ENCODE data around the gene TMEM11. TPM values are rescaled to one million over a fixed set of nuclear protein-coding genes. Genes with fewer than 3 reads are reported as not detected.
"Not testable (repeated sequence)": the region's sequence is repeated elsewhere in the genome, so short reads cannot be mapped to it uniquely, and the experiment has no call there.

Gene TMEM11
- total RNA-seq, 1 donor from 2014 or later = 22.2 TPM

DNA sequence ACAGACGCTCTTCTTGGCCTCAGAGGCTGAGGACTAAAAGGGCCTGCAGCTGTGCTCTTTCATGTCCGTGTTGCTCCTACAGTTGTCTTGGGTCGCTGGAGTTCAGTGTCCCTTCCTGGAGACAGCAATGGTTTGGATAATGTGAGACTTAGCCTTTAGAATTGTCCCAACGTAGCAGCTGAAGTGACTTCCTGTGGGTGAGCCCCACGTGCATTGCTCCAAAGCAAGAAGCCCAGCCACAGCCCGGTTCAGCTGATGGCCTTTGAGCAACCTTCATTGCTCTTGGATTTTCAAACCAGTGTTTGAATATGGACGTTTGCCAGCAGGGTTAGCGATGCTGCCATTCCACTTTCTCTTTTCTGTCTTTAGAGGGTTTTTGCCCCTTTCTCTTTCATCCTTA lies 19.7 kb downstream of the TMEM11 start:
- Mint-ChIP-seq H3K27ac (peak overlapping the region; percentile 60), H3K4me1 (ENCODE audit: low read depth) (no peaks in the 10 kb centered on the region), H3K4me3 (ENCODE audit: low read depth) (no peak overlapping the region), H3K27me3 (no peaks in the 10 kb centered on the region), H3K36me3 (ENCODE audit: insufficient read depth) (peaks cover 21% of the 10 kb centered on the region), H3K9me3 (ENCODE audit: low read depth) (no peaks in the 10 kb centered on the region)
- no peak for TF ChIP-seq CTCF (IDR thresholded peaks at IDR 0.05; ENCODE audit: unreplicated experiment)
- no peak for DNase-seq (ENCODE audit: low spot score, unreplicated experiment)

GRCh38 chr17:21193031-21193430 lies 20.9 kb downstream of the TMEM11 start:
- H3K36me3 Mint-ChIP-seq (ENCODE audit: insufficient read depth) = peaks cover 18% of the 10 kb centered on the region
- H3K9me3 Mint-ChIP-seq (ENCODE audit: low read depth) = no peaks in the 10 kb centered on the region
- DNase-seq (ENCODE audit: low spot score, unreplicated experiment) = no peak
- TF ChIP-seq CTCF (IDR thresholded peaks at IDR 0.05; ENCODE audit: unreplicated experiment) = no peak
- no peaks in the 10 kb centered on the region for H3K4me1 Mint-ChIP-seq (ENCODE audit: low read depth)
- H3K4me3 Mint-ChIP-seq (ENCODE audit: low read depth) = no peak overlapping the region
- no peak overlapping the region for H3K27ac Mint-ChIP-seq
- H3K27me3 Mint-ChIP-seq = no peaks in the 10 kb centered on the region

GRCh38 chr17:21192414-21192813 lies 21.5 kb downstream of the TMEM11 start:
- peaks cover 15% of the 10 kb centered on the region for H3K36me3 Mint-ChIP-seq (ENCODE audit: insufficient read depth)
- H3K4me3 Mint-ChIP-seq (ENCODE audit: low read depth); DNase-seq (ENCODE audit: low spot score, unreplicated experiment); H3K4me1 Mint-ChIP-seq (ENCODE audit: low read depth); H3K27ac Mint-ChIP-seq; H3K9me3 Mint-ChIP-seq (ENCODE audit: low read depth); H3K27me3 Mint-ChIP-seq: not testable (repeated sequence)

- Mint-ChIP-seq H3K4me3 (ENCODE audit: low read depth) (no peak overlapping the region), H3K27me3 (no peaks in the 10 kb centered on the region), H3K36me3 (ENCODE audit: insufficient read depth) (peaks cover 10% of the 10 kb centered on the region), H3K4me1 (ENCODE audit: low read depth) (no peaks in the 10 kb centered on the region), H3K27ac (no peak overlapping the region), H3K9me3 (ENCODE audit: low read depth) (no peaks in the 10 kb centered on the region)
- TF ChIP-seq CTCF (IDR thresholded peaks at IDR 0.05; ENCODE audit: unreplicated experiment) = no peak
- DNase-seq (ENCODE audit: low spot score, unreplicated experiment) = no peak
Observed at GRCh38 chr17:21191698-21192097, 22.3 kb downstream of the TMEM11 start.

DNA sequence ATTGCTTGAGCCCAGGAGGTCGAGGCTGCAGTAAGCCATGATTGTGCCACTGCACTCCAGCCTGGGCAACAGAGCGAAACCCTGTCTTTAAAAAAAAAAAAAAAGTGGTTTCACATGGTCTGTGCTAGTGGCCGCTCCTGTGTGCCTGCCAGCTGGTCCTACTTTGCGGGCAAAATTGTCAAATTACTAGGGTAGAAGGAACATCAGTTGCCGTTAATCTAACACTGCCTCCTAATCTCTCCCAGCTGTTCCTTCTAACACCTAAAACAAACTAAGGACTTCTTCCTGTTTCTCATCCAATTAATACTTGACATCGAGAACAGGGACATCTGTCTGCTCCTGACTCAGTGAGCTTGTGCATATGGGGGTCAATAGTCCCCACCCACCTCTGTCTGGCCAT lies 23.9 kb downstream of the TMEM11 start:
- Mint-ChIP-seq H3K9me3 (ENCODE audit: low read depth) (no peaks in the 10 kb centered on the region), H3K27me3 (no peaks in the 10 kb centered on the region), H3K27ac (no peak overlapping the region), H3K4me3 (ENCODE audit: low read depth) (no peak overlapping the region), H3K36me3 (ENCODE audit: insufficient read depth) (peaks cover 13% of the 10 kb centered on the region), H3K4me1 (ENCODE audit: low read depth) (no peaks in the 10 kb centered on the region)
- DNase-seq (ENCODE audit: low spot score, unreplicated experiment) = no peak
- TF ChIP-seq CTCF (IDR thresholded peaks at IDR 0.05; ENCODE audit: unreplicated experiment) = no peak

DNA sequence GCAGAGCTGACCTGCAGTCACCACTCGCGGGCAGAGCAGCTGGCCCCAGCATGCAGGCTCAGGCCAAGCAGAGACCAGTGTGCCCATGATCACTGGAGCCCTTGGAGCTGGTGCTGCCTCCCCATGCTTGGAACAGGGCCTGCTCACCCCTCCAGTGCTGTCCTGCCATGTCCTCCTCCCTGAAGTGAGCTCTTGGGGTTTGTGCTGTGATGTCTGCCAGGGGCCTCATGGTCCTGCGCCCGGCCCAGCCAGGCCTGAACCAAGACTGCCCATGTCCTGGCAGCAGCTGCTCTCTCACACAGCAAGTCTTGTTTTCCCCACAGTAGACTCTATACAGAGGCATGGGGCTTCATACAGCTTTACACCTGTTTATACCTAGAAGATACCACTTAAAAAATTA lies 24.6 kb downstream of the TMEM11 start:
- Mint-ChIP-seq H3K27me3 (no peaks in the 10 kb centered on the region), H3K4me3 (ENCODE audit: low read depth) (no peak overlapping the region), H3K27ac (no peak overlapping the region), H3K9me3 (ENCODE audit: low read depth) (no peaks in the 10 kb centered on the region), H3K4me1 (ENCODE audit: low read depth) (no peaks in the 10 kb centered on the region), H3K36me3 (ENCODE audit: insufficient read depth) (peaks cover 13% of the 10 kb centered on the region)
- TF ChIP-seq CTCF (IDR thresholded peaks at IDR 0.05; ENCODE audit: unreplicated experiment) = no peak
- DNase-seq (ENCODE audit: low spot score, unreplicated experiment) = no peak

All from progenitor cell of endocrine pancreas (in vitro differentiated cells).